Endothelial cell of umbilical vein (primary cell): ENCODE results near the gene TGM3. TPM values are rescaled to one million over a fixed set of nuclear protein-coding genes. Genes with fewer than 3 reads are reported as not detected.

Experiments used
- BruUV-seq: library from RNA; stranded (reverse); fragments of 400-500 nt; replicated peaks from 2 replicates; lab custom pipeline; 2021; lab: Mats Ljungman, UMichigan
- CTCF ChIA-PET: fragments of 300-600, 350-600 bp; sonication (Branson Sonifier 250); formaldehyde crosslinking; loops from one replicate; lab custom pipeline; 2021; ENCODE audit warnings: antibody characterized with exemption, inconsistent platforms; lab: Charles Lee
- POLR2A ChIA-PET: fragments of 300-600, 350-600 bp; sonication (Branson Sonifier 250); formaldehyde crosslinking; loops from one replicate; lab custom pipeline; 2021; ENCODE audit warnings: antibody characterized with exemption, inconsistent platforms; lab: Charles Lee
- DNase-seq: peaks from one replicate; pipeline ENCODE4 v3.0.0-alpha.2; 2011; ENCODE audit warnings: low read depth, low spot score
- FAIRE-seq: peaks from 2 replicates; lab custom pipeline; 2011; peaks lifted over from hg19 to GRCh38; lab: Jason Lieb, UNC
- H2AFZ ChIP-seq: 2 replicates; pipeline ENCODE4 v1.6.0; 2012; ENCODE audit warnings: low read depth, low read length, control low read depth, inconsistent platforms
- H3K27ac ChIP-seq: 2 replicates; pipeline ENCODE4 v1.5.1; 2011; ENCODE audit warnings: low read depth, mild to moderate bottlenecking, control low read depth, low read length, moderate library complexity; ENCODE audit not compliant: insufficient read depth
- H3K27me3 ChIP-seq, 2 experiments: 2 replicates each; pipeline versions ENCODE4 v1.6.0 to v1.6.1; 2011; ENCODE audit warnings: low read length in 2 of 2, mixed read lengths in 1 of 2; ENCODE audit not compliant: control insufficient read depth in 2 of 2, insufficient read depth in 2 of 2
- H3K36me3 ChIP-seq, 2 experiments: 2 replicates in 1 of 2; 3 replicates in 1 of 2; pipeline ENCODE4 v1.5.1; 2011; ENCODE audit warnings: low read length in 2 of 2, mild to moderate bottlenecking in 1 of 2, moderate library complexity in 1 of 2; ENCODE audit not compliant: control insufficient read depth in 2 of 2, insufficient read depth in 2 of 2; ENCODE audit errors: extremely low read depth in 1 of 2
- H3K4me1 ChIP-seq: 3 replicates; pipeline ENCODE4 v1.5.1; 2011; ENCODE audit warnings: mild to moderate bottlenecking, low read length; ENCODE audit not compliant: control insufficient read depth, insufficient read depth; ENCODE audit errors: extremely low read depth
- H3K4me2 ChIP-seq: 2 replicates; pipeline ENCODE4 v1.6.1; 2011; ENCODE audit warnings: low read length, control low read depth, mixed read lengths; ENCODE audit not compliant: insufficient read depth
- H3K4me3 ChIP-seq, 3 experiments: fragments of 200-600 bp in 1 of 3; sonication (generic), shearing (Covaris generic) in 1 of 3; replicated peaks in 1 of 3; 2 replicates each; pipeline ENCODE4 v1.5.1; 2011 to 2016; ENCODE audit warnings: control low read depth in 3 of 3, low read length in 3 of 3, mild to moderate bottlenecking in 2 of 3, inconsistent platforms in 1 of 3, low read depth in 1 of 3, moderate library complexity in 1 of 3; ENCODE audit not compliant: insufficient read depth in 1 of 3
- H3K79me2 ChIP-seq: 2 replicates; pipeline ENCODE4 v1.6.0; 2012; ENCODE audit warnings: low read length, inconsistent platforms; ENCODE audit not compliant: control insufficient read depth, insufficient read depth
- H3K9ac ChIP-seq: replicated peaks from 2 replicates; pipeline ENCODE3; 2011; ENCODE audit warnings: low read length, control low read depth; ENCODE audit not compliant: insufficient read depth; ENCODE audit errors: extremely low read depth
- H3K9me1 ChIP-seq: replicated peaks from 3 replicates; pipeline ENCODE4 v1.6.0; 2011; ENCODE audit warnings: mild to moderate bottlenecking, low read length; ENCODE audit not compliant: control insufficient read depth, insufficient read depth; ENCODE audit errors: extremely low read depth
- H3K9me3 ChIP-seq: replicated peaks from 2 replicates; pipeline ENCODE4 v1.5.1; 2012; ENCODE audit warnings: low read length, inconsistent platforms; ENCODE audit not compliant: control insufficient read depth, insufficient read depth
- H4K20me1 ChIP-seq: replicated peaks from 2 replicates; pipeline ENCODE3; 2011; ENCODE audit warnings: mild to moderate bottlenecking, low read length; ENCODE audit not compliant: control insufficient read depth, insufficient read depth; ENCODE audit errors: extremely low read depth
- CTCF ChIP-seq, 2 donors: IDR thresholded peaks; 1 replicate in 1 of 2; 2 replicates in 1 of 2; pipeline ENCODE4 v1.5.1; 2011; ENCODE audit warnings: low read length in 2 of 2, mild to moderate bottlenecking in 2 of 2, moderate library complexity in 2 of 2, control low read depth in 1 of 2, inconsistent platforms in 1 of 2, low read depth in 1 of 2; ENCODE audit not compliant: insufficient read depth in 1 of 2; ENCODE audit errors: extremely low read depth in 1 of 2
- EZH2 ChIP-seq: IDR thresholded peaks from 2 replicates; pipeline ENCODE4 v1.6.1; 2012; ENCODE audit warnings: borderline replicate concordance, low read depth, mild to moderate bottlenecking, moderate library complexity, low read length, inconsistent platforms; ENCODE audit not compliant: severe bottlenecking
- FOS ChIP-seq: IDR thresholded peaks from 2 replicates; pipeline ENCODE4 v1.6.1; 2011; ENCODE audit warnings: mild to moderate bottlenecking, low read length, moderate library complexity, borderline replicate concordance; ENCODE audit not compliant: insufficient read depth
- GATA2 ChIP-seq: IDR thresholded peaks from 2 replicates; pipeline ENCODE4 v1.7.0; 2011; ENCODE audit warnings: low read depth, mild to moderate bottlenecking, moderate library complexity, mixed read lengths, low read length; ENCODE audit not compliant: insufficient read length, insufficient read depth
- JUN ChIP-seq: IDR thresholded peaks from 2 replicates; pipeline ENCODE4 v1.6.1; 2011; ENCODE audit warnings: borderline replicate concordance, low read depth; ENCODE audit not compliant: insufficient read length, insufficient read depth
- MAX ChIP-seq: IDR thresholded peaks from 2 replicates; pipeline ENCODE4 v1.6.1; 2011; ENCODE audit not compliant: insufficient read depth, insufficient read length
- MYC ChIP-seq: IDR thresholded peaks from one replicate; pipeline ENCODE4 v1.6.1; 2011; ENCODE audit warnings: mild to moderate bottlenecking, low read depth, low read length
- POLR2A ChIP-seq: IDR thresholded peaks from 2 replicates; pipeline ENCODE4 v1.6.1; 2012; ENCODE audit warnings: low read depth, mild to moderate bottlenecking, control low read depth, low read length
- POLR2AphosphoS5 ChIP-seq: IDR thresholded peaks from 2 replicates; pipeline ENCODE4 v1.6.1; 2012; ENCODE audit warnings: low read depth, mild to moderate bottlenecking, control low read depth, low read length, moderate library complexity; ENCODE audit not compliant: insufficient read depth
- dilution Hi-C: fragments of 300-500 bp; cut with MboI; formaldehyde crosslinking; loops from one replicate; pipeline ENCODE4 v1.15.0; 2019; ENCODE audit warnings: low sequenced_read_pairs; ENCODE audit not compliant: extremely low pct_ligation_motif_present
- intact Hi-C: fragments of 100-400 bp; cut with micrococcal nuclease; formaldehyde crosslinking; loops from one replicate; pipeline ENCODE4 v1.10.0; 2022
- polyA plus RNA-seq, 4 experiments: library from polyadenylated mRNA; depleted of rRNA in 3 of 4; stranded (reverse) in 3 of 4; unstranded in 1 of 4; fragments of >200 nt; gene quantifications; 2 replicates each; pipeline versions ENCODE4 v1.2.1 to v1.2.3, GENCODE V29; 2011 to 2012; ENCODE audit warnings: missing spikeins in 1 of 4
- total RNA-seq: library from RNA; stranded (reverse); gene quantifications from 2 replicates; pipeline ENCODE4 v1.2.3, GENCODE V29; 2021

TGM3 gene
- total and polyA plus RNA-seq, 2 donors (not counting 3 experiments of a cell fraction or from before 2014, with no cell fraction given) = not detected

DNA sequence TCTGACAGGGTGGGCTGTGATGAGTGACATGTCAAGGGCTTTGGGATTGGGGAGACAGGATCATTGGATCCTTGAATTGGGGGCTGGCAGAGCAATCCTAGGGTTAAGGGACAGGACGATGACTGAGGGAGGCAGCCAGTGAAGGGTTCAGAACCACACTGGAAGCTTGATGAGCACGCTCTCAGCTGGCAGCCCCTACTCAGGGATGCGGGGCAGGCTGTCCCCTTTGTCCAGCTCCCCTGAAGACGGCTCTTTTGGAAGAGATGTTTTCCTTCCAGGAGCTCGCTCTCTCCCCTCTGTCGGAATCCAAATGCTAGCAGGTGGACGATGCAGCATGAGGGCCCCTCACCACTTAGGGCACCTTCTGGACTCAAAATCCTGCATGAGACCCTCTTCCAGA lies 8.4 kb downstream of the TGM3 start:
- CTCF ChIA-PET = interaction anchor here (1.1 kb wide), 1 partner anchor 15 kb away, joined by 3 read pairs; no protein-coding TSS in a partner anchor
- Histone ChIP-seq H3K4me3 (no peak overlapping the region), H3K4me1 (no peaks in the 10 kb centered on the region), H3K27ac (no peak overlapping the region), H3K9me3 (no peaks in the 10 kb centered on the region), H3K27me3 (no peaks in the 10 kb centered on the region), H4K20me1 (no peaks in the 10 kb centered on the region), H2AFZ (no peak overlapping the region), H3K4me2 (no peak overlapping the region), H3K36me3 (no peaks in the 10 kb centered on the region), H3K9ac (no peak overlapping the region), H3K79me2 (no peaks in the 10 kb centered on the region), H3K9me1 (no peaks in the 10 kb centered on the region)
- TF ChIP-seq FOS = no peak
- no peak for TF ChIP-seq JUN
- no peak for TF ChIP-seq CTCF (IDR thresholded peaks at IDR 0.05; ENCODE audit: extremely low read depth in 1 of 2, insufficient read depth in 1 of 2, low read depth in 1 of 2, low read length in 2 of 2)
- no peak for TF ChIP-seq EZH2
- no peak for TF ChIP-seq POLR2A
- TF ChIP-seq MYC = no peak
- TF ChIP-seq MAX = no peak
- no peak for TF ChIP-seq GATA2
- no peak for TF ChIP-seq POLR2AphosphoS5
- POLR2A ChIA-PET = interaction anchor here (0.6 kb wide), 1 partner anchor 203 kb away, joined by 7 read pairs; no protein-coding TSS in a partner anchor
- no peak for FAIRE-seq
- no peak for DNase-seq
- intact Hi-C loops = no loop called here
- no TSS peak for BruUV-seq
- dilution Hi-C loops = no loop called here
